Stimulated activated CD8-positive, alpha-beta memory T cell treated with anti-CD3 and anti-CD28 coated beads, Interleukin-15, amount 100 ng/mL, for 48 hours (primary cell): ENCODE data around the gene SLC27A1.
"Not testable (repeated sequence)": the region's sequence is repeated elsewhere in the genome, so short reads cannot be mapped to it uniquely, and the experiment has no call there.

Experiments
- DNase-seq, 2 donors: peaks; one replicate each; pipeline ENCODE4 v3.0.0-alpha.2; 2020; ENCODE audit warnings: low read depth in 2 of 2

The SLC27A1 gene

DNA sequence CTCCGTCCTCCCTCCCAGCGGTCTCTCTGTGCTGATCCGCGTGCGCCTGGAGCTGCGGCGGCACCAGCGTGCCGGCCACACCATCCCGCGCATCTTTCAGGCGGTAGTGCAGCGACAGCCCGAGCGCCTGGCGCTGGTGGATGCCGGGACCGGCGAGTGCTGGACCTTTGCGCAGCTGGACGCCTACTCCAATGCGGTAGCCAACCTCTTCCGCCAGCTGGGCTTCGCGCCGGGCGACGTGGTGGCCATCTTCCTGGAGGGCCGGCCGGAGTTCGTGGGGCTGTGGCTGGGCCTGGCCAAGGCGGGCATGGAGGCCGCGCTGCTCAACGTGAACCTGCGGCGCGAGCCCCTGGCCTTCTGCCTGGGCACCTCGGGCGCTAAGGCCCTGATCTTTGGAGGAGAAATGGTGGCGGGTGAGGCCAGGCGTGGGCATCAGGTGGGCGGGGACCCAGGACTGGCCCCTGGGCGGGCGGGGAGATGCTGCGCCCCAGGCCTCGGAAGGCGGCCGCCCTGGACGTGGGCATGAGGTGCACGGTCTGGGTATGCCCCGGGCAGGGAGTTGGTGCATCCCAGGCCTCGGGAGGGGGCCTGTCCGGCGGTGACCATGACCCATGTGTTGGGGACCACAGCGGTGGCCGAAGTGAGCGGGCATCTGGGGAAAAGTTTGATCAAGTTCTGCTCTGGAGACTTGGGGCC is 16.4 kb downstream of the SLC27A1 start:
- no peak for DNase-seq

DNA sequence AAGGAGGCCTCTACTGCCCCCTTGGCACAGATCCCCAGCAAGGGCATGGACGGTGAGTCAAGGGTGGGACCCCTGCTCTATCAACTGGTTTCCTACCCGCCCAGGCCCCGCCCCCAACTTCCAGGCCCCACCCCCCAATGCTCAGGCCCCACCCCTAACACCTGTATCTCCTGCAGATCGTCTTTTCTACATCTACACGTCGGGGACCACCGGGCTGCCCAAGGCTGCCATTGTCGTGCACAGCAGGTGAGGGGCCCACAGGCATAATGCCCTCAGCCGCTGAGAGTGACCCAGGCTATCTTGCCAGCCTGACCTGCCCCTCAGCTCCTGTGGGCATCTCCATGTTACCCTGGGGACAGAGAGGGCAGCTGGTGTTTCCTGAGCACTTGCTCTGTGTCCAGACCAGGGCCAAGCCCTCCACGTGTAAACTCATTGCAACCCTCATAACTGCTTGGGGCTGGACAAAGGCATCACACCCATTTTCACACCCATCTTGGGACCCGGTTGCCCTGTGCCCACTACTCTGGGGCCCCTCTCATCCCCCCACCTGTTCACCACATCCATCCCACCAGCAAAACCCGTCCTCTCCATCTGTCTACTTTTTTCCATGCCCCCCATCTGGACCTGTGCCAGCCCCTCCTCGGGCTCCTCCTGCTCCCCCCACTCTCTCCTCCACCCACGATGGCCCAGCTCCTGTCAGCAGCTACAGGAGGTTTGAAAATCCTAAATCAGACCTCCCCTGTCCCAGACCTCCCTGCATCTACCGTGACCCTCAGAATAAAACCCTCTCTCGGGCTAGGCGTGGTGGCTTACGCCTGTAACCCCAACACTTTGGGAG is 17.2 kb downstream of the SLC27A1 start:
- DNase-seq = no peak

DNA sequence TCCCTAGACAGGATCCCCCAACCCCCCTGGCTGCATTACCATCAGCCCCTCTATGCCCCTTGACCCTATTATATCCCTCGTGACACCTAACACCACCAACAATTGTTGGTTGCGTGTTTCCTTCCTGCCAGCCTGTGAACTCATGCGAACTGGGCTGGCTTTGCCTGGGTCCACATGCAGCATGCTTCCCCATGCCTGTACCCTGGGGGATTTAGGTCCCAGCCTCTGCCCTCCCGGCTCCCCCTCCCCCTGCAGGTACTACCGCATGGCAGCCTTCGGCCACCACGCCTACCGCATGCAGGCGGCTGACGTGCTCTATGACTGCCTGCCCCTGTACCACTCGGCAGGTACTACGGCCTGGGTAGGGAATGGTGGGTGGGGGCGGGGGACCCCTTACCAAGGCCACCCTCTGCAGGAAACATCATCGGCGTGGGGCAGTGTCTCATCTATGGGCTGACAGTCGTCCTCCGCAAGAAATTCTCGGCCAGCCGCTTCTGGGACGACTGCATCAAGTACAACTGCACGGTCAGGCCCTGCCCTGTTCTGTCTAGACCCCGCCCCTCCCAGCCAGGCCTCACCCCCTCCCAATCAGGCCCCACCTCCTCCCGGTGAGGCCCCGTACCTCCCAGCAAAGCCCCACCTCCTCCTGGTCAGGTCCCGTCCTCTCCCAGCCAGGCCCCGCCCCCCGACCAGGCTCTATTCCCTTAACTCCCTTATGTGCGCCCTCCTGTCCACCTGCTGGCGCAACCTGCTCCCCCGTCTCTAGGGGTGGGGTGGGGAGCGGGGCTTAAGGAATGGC is 18.5 kb downstream of the SLC27A1 start:
- DNase-seq = peak; percentile 77 to 86

DNA sequence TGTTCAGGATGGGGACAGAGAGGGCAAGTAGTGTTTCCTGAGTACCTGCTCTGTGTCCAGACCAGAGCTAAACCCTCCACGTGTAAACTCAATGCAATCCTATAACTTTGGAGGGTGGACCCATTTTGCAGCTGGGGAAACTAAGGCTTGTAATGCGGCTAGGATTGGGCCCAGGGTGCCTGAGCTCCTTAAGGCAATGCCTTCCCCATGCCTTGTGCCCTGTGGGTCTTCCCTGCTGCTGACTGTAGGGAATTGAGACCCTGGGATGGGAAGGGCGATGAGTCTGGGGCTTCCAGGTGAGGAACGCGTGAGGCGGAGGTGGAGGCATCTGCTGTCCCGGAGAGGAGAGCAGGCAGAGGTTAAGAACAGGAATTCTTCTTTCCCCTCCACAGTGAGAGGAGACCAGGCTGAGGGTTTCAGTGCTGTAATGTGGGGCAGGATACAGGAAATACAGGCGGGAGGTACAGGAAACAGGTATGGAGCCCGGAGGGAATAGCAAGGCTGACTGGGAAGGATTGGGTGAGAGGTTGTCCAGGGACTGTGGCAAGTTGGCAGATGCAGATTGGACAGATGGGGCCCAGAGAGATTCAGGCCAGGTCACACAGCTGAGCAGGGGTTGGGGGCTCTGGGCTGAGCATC is 19.2 kb downstream of the SLC27A1 start:
- DNase-seq = no peak

DNA sequence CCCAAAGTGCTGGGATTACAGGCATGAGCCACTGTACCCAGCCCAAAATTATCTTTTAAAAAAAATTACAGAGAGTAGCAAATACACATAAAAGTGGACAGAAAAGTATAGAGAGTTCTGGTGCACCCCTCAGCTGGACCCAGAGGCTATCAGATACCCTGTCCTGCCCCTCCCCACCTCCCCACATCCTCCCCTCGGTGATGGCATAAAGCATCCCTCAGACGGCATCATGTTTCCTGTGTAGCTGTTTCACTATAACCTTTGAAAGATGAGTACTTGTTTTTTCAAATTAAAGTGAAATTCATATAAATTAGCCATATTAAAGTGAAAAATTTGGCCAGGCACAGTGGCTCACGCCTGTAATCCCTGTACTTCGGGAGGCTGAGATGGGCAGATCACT is 20.1 kb downstream of the SLC27A1 start:
- no peak for DNase-seq

DNA sequence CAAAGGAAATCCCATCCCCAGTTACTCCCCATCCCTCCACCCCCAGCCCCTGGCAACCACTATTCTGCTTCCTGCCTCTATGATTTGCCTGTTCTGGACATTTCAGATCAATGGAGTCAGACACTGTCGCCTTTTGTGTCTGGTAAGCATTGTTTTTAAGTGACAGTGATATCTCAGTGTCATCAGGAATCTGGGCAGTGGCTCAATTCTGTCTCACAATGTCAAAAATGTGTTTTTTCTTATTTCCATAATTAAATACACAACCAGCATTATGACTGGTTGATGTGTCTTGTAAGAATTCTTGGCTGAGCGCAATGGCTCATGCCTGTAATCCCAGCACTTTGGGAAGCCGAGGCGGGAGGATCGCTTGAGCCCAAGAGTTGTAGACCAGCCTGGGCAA is 21.0 kb downstream of the SLC27A1 start:
- no peak for DNase-seq

DNA sequence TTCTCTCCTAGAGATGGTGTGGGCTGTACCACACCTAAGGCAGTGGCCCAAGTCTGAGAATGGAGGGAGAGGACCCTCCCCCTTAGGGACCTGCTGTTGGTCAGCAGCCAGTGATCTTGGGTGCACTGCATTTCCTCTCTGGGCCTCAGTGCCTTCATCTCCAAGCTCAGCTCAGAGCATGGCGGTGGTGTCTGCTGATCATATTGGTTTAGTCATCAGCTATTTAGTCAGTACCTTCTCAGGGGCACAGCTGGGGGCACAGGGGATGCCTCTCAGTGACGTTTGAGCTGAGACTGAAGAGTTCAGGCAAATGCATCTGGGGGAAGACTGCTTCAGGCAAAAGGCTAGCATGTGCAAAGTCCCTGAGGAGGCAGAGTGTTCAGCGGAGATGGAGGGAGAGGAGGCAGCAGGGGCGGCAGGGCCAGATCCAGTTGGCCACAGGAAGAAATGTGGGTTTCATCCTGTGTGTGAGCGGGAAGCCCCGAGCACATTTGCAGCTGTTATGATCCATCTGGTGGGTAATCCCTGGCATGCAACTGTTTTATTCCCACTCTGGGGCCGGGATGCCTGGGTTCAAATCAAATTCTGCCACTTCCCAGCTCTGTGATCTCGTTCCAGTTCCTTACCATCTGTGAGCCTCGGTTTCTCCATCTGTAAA is 25.4 kb downstream of the SLC27A1 start:
- DNase-seq = no peak

DNA sequence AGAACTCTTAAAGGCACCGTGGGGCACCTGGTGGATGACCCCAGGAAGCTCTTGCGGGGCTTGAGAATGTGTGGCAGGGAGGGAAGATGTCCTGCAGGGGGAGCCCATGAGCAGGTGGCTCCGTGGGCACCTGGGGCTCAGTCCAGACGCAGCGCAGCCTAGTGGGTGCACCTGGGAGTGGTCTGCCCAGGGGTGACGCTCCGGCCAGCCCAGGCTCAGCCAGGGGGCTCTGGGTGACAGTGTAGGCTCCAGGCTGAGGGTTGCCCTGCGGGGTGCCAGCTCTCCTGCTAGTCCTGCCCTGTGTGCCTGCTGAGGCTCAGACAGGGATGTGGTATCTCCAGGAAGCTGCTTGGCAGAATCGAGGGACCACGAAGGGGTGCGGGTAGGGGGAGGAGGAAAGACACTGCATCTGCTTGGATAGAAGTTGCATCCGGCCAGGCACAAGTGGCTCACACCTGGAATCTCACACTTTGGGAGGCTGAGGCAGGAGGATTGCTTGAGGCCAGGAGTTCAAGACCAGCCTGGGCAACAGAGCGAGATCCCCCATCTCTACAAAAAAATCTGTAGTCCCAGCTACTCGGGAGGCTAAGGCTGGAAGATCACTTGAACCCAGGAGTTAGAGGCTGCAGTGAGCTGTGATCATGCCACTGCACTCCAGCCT is 26.1 kb downstream of the SLC27A1 start:
- DNase-seq = peak; percentile 63 to 80

DNA sequence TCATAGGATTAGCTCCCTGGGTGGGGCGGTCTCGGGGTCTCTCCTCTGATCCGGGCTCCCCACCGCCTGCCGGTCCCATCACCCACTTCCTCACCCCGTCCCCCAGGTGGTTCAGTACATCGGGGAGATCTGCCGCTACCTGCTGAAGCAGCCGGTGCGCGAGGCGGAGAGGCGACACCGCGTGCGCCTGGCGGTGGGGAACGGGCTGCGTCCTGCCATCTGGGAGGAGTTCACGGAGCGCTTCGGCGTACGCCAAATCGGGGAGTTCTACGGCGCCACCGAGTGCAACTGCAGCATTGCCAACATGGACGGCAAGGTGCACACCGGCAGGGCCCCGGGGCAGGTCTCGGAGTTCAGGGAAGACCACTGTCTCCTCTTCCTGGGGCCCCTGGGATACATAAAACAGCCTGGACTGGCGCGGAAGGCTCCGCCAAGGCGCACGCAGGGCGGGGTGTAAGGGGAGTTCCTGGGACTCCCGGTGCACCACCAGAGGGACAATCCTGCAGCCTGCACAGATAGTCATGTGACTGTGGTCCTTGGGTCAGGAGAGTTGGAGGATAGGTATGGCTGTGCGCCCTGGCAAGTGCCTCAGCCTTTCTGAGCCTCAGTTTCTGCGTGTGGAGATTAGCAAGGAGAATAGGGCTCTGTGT is 26.9 kb downstream of the SLC27A1 start:
- no peak for DNase-seq

DNA sequence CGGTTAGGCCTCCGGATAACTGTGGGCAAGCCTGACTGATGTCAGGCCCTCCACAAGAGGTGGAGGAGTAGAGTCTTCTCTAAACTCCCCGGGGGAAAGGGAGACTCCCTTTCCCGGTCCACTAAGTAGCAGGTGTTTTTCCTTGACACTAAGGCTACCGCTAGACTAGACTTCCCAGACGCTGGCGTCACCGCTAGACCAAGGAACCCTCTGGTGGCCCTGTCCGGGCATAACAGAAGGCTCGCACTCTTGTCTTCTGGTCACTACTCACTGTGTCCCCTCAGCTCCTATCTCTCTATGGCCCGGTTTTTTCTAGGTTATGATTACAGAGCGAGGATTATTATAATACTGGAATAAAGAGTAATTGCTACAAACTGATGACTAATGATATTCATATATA is 28.7 kb downstream of the SLC27A1 start:
- not testable (repeated sequence) for DNase-seq

DNA sequence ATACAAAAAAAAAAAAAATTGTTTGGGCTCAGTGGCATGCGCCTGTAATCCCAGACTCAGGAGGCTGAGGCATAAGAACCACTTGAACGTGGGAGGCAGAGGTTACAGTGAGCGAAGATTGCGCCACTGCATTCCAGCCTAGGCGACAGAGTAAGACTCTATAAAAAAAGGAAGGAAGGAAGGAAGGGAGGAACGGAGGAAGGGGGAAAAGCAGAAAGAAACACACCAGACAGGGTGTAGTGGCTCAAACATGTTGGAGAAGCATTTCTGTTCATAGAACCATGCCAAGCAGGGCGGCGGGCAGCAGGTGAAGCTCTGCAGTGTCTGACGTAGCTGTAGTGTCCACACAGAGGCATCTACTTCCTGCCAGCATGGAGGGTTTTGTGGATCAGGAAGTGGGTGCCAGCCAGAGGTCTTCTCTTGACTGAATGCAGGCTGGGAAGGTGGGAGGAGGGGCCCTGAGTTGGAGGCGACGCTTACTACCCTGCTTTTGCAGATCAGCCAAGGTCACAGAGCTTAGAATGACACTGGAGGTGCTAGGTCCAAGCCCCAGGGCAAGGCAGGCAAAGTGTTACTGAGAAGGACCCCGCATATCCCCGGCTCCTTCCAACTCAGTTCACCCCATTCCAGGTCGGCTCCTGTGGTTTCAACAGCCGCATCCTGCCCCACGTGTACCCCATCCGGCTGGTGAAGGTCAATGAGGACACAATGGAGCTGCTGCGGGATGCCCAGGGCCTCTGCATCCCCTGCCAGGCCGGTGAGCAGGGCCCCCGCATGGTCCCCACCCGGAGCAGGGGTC is 29.5 kb downstream of the SLC27A1 start:
- no peak for DNase-seq

DNA sequence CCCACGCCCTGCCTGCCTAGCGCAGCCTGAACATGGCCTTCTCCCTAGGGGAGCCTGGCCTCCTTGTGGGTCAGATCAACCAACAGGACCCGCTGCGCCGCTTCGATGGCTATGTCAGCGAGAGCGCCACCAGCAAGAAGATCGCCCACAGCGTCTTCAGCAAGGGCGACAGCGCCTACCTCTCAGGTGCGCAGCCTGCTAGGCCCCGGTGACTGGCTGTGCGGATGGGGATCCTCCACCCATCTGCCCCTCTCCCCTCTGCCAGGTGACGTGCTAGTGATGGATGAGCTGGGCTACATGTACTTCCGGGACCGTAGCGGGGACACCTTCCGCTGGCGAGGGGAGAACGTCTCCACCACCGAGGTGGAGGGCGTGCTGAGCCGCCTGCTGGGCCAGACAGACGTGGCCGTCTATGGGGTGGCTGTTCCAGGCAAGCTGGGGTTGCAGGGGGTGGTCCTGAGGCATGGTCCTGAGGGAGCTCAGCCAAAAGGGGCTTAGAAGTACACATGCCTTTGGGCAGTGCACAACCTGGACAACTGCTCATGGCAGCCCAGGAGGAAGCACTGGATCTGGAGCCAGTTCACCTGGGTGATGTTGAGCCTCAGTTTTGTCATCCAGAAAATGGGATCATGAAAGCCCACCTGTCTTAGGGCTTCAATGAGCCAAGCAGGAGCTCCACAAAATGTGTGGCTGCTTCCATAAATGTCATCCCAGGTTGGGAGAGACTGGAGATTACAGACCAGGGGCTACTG is 30.3 kb downstream of the SLC27A1 start:
- no peak for DNase-seq

DNA sequence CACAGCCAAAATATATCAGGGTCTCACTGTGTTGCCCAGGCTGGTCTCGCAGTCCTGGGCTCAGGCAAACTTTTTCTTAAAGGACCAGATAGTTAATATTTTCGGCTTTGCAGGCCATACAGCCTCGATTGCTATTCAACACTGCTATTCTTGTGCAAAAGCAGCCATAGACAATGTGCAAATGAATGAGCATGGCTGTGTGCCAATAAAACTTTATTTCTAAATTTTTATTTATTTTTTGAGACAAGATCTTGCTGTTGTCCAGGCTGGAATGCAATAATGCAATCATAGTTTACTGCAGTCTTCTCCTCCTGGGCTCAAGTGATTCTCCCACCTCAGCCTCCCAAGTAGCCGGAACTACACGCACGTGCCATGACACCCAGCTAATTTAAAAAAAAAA is 32.9 kb downstream of the SLC27A1 start:
- DNase-seq = no peak

DNA sequence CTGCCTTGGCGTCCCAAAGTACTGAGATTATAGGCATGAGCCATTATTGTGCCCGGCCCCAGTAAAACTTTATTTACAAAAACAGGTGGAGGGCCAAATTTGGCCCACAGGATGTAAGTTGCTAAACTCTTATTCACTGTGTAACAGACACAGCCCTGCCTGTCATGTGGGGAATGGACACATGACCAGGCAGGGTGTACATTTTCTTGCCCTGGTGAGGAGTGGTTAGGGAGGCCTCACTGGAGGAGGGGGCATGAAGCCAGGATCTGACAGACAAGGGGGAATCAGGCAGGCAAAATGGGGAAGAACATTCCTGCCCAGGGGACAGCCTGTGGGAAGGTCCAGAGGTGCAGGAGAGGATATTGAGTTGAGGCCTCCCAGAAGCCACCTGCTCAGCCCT is 33.7 kb downstream of the SLC27A1 start:
- DNase-seq = no peak

DNA sequence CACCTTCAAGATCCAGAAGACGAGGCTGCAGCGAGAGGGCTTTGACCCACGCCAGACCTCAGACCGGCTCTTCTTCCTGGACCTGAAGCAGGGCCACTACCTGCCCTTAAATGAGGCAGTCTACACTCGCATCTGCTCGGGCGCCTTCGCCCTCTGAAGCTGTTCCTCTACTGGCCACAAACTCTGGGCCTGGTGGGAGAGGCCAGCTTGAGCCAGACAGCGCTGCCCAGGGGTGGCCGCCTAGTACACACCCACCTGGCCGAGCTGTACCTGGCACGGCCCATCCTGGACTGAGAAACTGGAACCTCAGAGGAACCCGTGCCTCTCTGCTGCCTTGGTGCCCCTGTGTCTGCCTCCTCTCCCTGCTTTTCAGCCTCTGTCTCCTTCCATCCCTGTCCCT is 34.1 kb downstream of the SLC27A1 start:
- no peak for DNase-seq

DNA sequence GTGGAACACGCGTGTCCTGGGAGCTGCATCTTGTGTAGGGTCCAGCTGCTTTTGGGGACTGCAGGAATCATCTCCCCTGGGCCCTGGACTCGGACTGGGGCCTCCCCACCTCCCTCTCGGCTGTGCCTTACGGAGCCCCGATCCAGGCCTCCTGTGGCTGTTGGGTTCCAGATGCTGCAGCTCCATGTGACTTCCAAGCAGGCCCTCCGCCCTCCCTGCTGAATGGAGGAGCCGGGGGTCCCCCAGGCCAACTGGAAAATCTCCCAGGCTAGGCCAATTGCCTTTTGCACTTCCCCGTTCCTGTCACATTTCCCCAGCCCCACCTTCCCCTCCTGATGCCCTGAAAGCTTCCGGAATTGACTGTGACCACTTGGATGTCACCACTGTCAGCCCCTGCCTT is 34.9 kb downstream of the SLC27A1 start:
- DNase-seq = no peak

DNA sequence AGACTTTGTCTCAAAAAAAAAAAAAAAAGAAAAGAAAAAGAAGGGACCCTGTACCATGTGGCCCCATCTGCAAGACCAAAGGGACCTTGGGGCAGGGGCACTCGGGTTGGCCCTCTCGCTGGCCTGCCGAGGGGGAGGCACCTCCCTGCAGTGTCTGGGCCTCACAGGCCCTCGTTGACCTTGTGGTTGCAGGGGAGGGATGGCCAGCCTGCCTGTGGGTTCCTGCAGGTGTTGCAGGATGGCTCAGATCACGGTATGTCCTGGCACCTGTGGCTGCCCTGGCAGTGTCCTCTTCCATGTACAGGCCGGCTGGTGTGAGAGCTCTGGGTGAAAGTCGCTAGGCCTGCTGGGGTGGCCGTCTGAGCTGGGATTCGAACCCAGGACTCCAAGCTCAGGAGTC is 36.4 kb downstream of the SLC27A1 start:
- DNase-seq = no peak

DNA sequence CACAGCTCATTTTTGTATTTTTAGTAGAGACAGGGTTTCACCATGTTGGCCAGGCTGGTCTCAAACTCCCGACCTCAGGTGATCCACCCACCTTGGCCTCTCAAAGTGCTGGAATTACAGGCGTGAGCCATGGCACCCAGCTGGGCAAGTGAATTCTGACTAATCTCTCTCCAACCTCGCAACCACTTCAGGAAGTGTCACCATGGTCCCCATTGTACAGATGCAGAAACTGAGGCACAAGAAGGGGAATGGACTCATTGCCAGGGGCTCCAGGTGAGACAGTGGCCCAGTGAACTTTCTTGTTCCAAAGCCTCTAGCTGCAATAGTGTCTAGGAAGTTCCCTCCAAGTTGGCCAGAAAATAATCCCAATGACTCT is 38.2 kb downstream of the SLC27A1 start:
- DNase-seq = not testable (repeated sequence)
